NT2/D1 (cell line): ENCODE measurements around the gene AURKB.

Source experiments
- YY1 ChIP-seq: IDR thresholded peaks from 2 replicates; pipeline ENCODE4 v1.6.1; 2011; ENCODE audit not compliant: insufficient read length, insufficient read depth
- ZNF274 ChIP-seq: IDR thresholded peaks from 2 replicates; pipeline ENCODE4 v1.6.1; 2011; ENCODE audit warnings: mild to moderate bottlenecking, low read depth, low read length

- TF ChIP-seq ZNF274 (no peak), YY1 (no peak)
Observed at GRCh38 chr17:8210761-8211458, 535 bp upstream of the AURKB start.
